Measurements from ENCODE around the gene PUM1. TPM values are rescaled to one million over a fixed set of nuclear protein-coding genes. Genes with fewer than 3 reads are reported as not detected.

Gene PUM1
- total and polyA plus RNA-seq, 2 donors (not counting 3 experiments of a cell fraction or from before 2014, with no cell fraction given): 94.7 to 124 TPM

DNA sequence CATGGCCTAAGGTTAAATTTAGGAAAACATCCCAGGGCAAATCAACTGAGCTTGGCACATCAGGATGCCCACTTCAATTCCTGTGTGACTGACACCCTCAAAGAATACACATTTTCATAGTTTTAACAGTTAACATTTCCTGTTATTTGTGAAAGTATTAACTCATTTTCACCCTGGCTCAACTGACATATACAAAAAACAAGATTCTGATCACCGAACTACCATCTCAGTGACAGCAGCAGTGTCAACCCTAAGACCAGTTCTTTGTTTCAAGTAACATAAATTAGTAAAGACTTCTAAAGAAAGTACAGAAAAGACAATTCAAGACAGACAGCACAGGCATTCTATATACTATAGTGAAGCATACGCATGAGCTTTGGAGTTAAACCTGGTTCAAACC is 88.0 kb downstream of the PUM1 start:
- no peak for DNase-seq (ENCODE audit: low read depth, low spot score)
- H3K27me3 ChIP-seq (ENCODE audit: control insufficient read depth in 2 of 2, insufficient read depth in 2 of 2, low read length in 2 of 2): no peaks in the 10 kb centered on the region
- no TSS peak for BruUV-seq (replicated peaks)
- FAIRE-seq: no peak
- no peak overlapping the region for H3K9ac ChIP-seq (replicated peaks; ENCODE audit: extremely low read depth, insufficient read depth, low read length)
- H2AFZ ChIP-seq (ENCODE audit: low read depth, low read length): no peak overlapping the region
- peaks cover 65% of the 10 kb centered on the region for H3K79me2 ChIP-seq (ENCODE audit: control insufficient read depth, insufficient read depth, low read length)
- H3K27ac ChIP-seq (ENCODE audit: insufficient read depth, low read depth, low read length): no peak overlapping the region
- intact Hi-C loops (cut with micrococcal nuclease): no loop called here
- ChIA-PET POLR2A (no interaction called here), CTCF (no interaction called here)
- H3K36me3 ChIP-seq (ENCODE audit: control insufficient read depth in 2 of 2, extremely low read depth in 1 of 2, insufficient read depth in 2 of 2, low read length in 2 of 2): peaks cover 9 to 17% of the 10 kb centered on the region in 2 experiments
- H4K20me1 ChIP-seq (replicated peaks; ENCODE audit: control insufficient read depth, extremely low read depth, insufficient read depth, low read length): peaks cover 9% of the 10 kb centered on the region
- dilution Hi-C loops (cut with MboI; ENCODE audit: extremely low pct_ligation_motif_present, low sequenced_read_pairs): no loop called here
- no peaks in the 10 kb centered on the region for H3K9me3 ChIP-seq (replicated peaks; ENCODE audit: control insufficient read depth, insufficient read depth, low read length)
- no peaks in the 10 kb centered on the region for H3K9me1 ChIP-seq (replicated peaks; ENCODE audit: control insufficient read depth, extremely low read depth, insufficient read depth, low read length)
- H3K4me2 ChIP-seq (ENCODE audit: insufficient read depth, low read length): no peak overlapping the region
- H3K4me1 ChIP-seq (ENCODE audit: control insufficient read depth, extremely low read depth, insufficient read depth, low read length): peaks cover 12% of the 10 kb centered on the region
- H3K4me3 ChIP-seq (replicated peaks in 1 of 3; ENCODE audit: insufficient read depth in 1 of 3, low read depth in 1 of 3, low read length in 3 of 3): no peak overlapping the region
- TF ChIP-seq MYC (IDR thresholded peaks at IDR 0.05; ENCODE audit: low read depth, low read length) (no peak), JUN (IDR thresholded peaks at IDR 0.05; ENCODE audit: borderline replicate concordance, insufficient read depth, insufficient read length, low read depth) (no peak), GATA2 (IDR thresholded peaks at IDR 0.05; ENCODE audit: insufficient read depth, insufficient read length, low read depth, low read length) (no peak), EZH2 (IDR thresholded peaks at IDR 0.05; ENCODE audit: borderline replicate concordance, low read depth, low read length, severe bottlenecking) (no peak), FOS (IDR thresholded peaks at IDR 0.05; ENCODE audit: borderline replicate concordance, insufficient read depth, low read length) (no peak)

DNA sequence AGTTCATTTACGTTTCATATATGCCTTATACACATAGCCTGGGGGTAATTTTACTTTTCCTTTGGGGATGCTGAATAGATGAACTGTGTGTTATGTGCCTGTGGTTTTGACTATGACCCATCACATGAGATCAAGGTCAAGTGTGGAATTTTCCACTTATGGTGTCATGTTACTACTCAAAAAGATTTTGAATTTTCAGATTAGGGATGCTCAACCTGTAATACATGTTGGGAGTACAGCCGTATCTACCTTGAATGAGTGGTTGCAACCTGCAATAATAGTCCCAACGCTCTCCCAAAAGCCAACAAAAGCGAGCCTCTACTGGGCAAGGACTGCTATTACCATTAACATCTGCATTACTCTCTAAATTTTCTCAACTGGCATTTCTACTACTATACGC is 88.4 kb downstream of the PUM1 start:
- Histone ChIP-seq H2AFZ (ENCODE audit: low read depth, low read length) (no peak overlapping the region), H3K9me1 (replicated peaks; ENCODE audit: control insufficient read depth, extremely low read depth, insufficient read depth, low read length) (no peaks in the 10 kb centered on the region), H3K27ac (ENCODE audit: insufficient read depth, low read depth, low read length) (no peak overlapping the region), H3K27me3 (ENCODE audit: control insufficient read depth in 2 of 2, insufficient read depth in 2 of 2, low read length in 2 of 2) (no peaks in the 10 kb centered on the region), H3K79me2 (ENCODE audit: control insufficient read depth, insufficient read depth, low read length) (peaks cover 62% of the 10 kb centered on the region), H3K9me3 (replicated peaks; ENCODE audit: control insufficient read depth, insufficient read depth, low read length) (no peaks in the 10 kb centered on the region), H3K4me1 (ENCODE audit: control insufficient read depth, extremely low read depth, insufficient read depth, low read length) (peaks cover 12% of the 10 kb centered on the region), H3K36me3 (ENCODE audit: control insufficient read depth in 2 of 2, extremely low read depth in 1 of 2, insufficient read depth in 2 of 2, low read length in 2 of 2) (peaks cover 9 to 17% of the 10 kb centered on the region in 2 experiments), H3K9ac (replicated peaks; ENCODE audit: extremely low read depth, insufficient read depth, low read length) (no peak overlapping the region), H3K4me3 (replicated peaks in 1 of 3; ENCODE audit: insufficient read depth in 1 of 3, low read depth in 1 of 3, low read length in 3 of 3) (no peak overlapping the region), H4K20me1 (replicated peaks; ENCODE audit: control insufficient read depth, extremely low read depth, insufficient read depth, low read length) (peaks cover 9% of the 10 kb centered on the region), H3K4me2 (ENCODE audit: insufficient read depth, low read length) (no peak overlapping the region)
- DNase-seq (ENCODE audit: low read depth, low spot score) (no peak), FAIRE-seq (no peak)
- POLR2A ChIA-PET: no interaction called here
- CTCF ChIA-PET: interaction anchor here (1.0 to 1.1 kb wide), 2 partner anchors 20 to 30 kb away, joined by 3 to 5 read pairs; no protein-coding TSS in a partner anchor
- TF ChIP-seq, protein P1, sequence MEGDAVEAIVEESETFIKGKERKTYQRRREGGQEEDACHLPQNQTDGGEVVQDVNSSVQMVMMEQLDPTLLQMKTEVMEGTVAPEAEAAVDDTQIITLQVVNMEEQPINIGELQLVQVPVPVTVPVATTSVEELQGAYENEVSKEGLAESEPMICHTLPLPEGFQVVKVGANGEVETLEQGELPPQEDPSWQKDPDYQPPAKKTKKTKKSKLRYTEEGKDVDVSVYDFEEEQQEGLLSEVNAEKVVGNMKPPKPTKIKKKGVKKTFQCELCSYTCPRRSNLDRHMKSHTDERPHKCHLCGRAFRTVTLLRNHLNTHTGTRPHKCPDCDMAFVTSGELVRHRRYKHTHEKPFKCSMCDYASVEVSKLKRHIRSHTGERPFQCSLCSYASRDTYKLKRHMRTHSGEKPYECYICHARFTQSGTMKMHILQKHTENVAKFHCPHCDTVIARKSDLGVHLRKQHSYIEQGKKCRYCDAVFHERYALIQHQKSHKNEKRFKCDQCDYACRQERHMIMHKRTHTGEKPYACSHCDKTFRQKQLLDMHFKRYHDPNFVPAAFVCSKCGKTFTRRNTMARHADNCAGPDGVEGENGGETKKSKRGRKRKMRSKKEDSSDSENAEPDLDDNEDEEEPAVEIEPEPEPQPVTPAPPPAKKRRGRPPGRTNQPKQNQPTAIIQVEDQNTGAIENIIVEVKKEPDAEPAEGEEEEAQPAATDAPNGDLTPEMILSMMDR (IDR thresholded peaks at IDR 0.05; ENCODE audit: extremely low read depth in 1 of 2, insufficient read depth in 1 of 2, low read depth in 1 of 2, low read length in 2 of 2): no peak
- TF ChIP-seq POLR2AphosphoS5 (IDR thresholded peaks at IDR 0.05; ENCODE audit: insufficient read depth, low read depth, low read length): no peak
- no peak for TF ChIP-seq JUN (IDR thresholded peaks at IDR 0.05; ENCODE audit: borderline replicate concordance, insufficient read depth, insufficient read length, low read depth)
- no peak for TF ChIP-seq GATA2 (IDR thresholded peaks at IDR 0.05; ENCODE audit: insufficient read depth, insufficient read length, low read depth, low read length)
- no peak for TF ChIP-seq FOS (IDR thresholded peaks at IDR 0.05; ENCODE audit: borderline replicate concordance, insufficient read depth, low read length)
- no peak for TF ChIP-seq MYC (IDR thresholded peaks at IDR 0.05; ENCODE audit: low read depth, low read length)
- TF ChIP-seq, protein P2, sequence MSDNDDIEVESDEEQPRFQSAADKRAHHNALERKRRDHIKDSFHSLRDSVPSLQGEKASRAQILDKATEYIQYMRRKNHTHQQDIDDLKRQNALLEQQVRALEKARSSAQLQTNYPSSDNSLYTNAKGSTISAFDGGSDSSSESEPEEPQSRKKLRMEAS (IDR thresholded peaks at IDR 0.05; ENCODE audit: insufficient read depth, insufficient read length): no peak
- BruUV-seq (replicated peaks): no TSS peak
- intact Hi-C loops (cut with micrococcal nuclease): no loop called here
- dilution Hi-C loops (cut with MboI; ENCODE audit: extremely low pct_ligation_motif_present, low sequenced_read_pairs): no loop called here
